ENCODE data around the gene VAV1.
"Not testable (repeated sequence)": the region's sequence is repeated elsewhere in the genome, so short reads cannot be mapped to it uniquely, and the experiment has no call there.

Gene VAV1

GRCh38 chr19:6760606-6761005 lies 11.9 kb upstream of the VAV1 start:
- no peak overlapping the region for H3K27ac ChIP-seq (ENCODE audit: extremely low read depth, low read depth, low read length)
- POLR2A ChIA-PET: interaction anchor here (1.1 kb wide), 1 partner anchor 336 kb away, joined by 3 read pairs; the partner anchor contains the start of gene KHSRP
- CTCF ChIA-PET: interaction anchor here (0.8 to 1.0 kb wide), 2 partner anchors 8 to 103 kb away, joined by 4 read pairs; no protein-coding TSS in a partner anchor

GRCh38 chr19:6761053-6761676 lies 11.3 kb upstream of the VAV1 start:
- ChIA-PET POLR2A (interaction anchor here (1.0 to 1.1 kb wide), 2 partner anchors 23 to 336 kb away, joined by 3 to 4 read pairs; partner anchors contain the start of genes GPR108 and KHSRP), CTCF (interaction anchor here (1.0 kb wide), 1 partner anchor 8 kb away, joined by 4 read pairs; no protein-coding TSS in a partner anchor)
- Histone ChIP-seq H3K27ac (ENCODE audit: extremely low read depth, low read depth, low read length) (no peak overlapping the region), H3K4me1 (ENCODE audit: control insufficient read depth, insufficient read depth, low read length) (no peaks in the 10 kb centered on the region), H3K36me3 (ENCODE audit: control insufficient read depth in 2 of 2, insufficient read depth in 1 of 2, low read length in 2 of 2) (no peaks in the 10 kb centered on the region; a peak in 1 of 3 replicates), H3K9me3 (ENCODE audit: control insufficient read depth, insufficient read depth, low read depth, low read length) (no peaks in the 10 kb centered on the region), H3K4me3 (ENCODE audit: low read depth, low read length) (no peak overlapping the region)
- TF ChIP-seq ZNF223 (tag by site-specific recombination; IDR thresholded peaks at IDR 0.05) (no peak), ZNF76 (tag by site-specific recombination; IDR thresholded peaks at IDR 0.05; ENCODE audit: borderline replicate concordance, low read depth) (peak; percentile 77; the same call in 1 of the 2 replicates), RBAK (tag by site-specific recombination; IDR thresholded peaks at IDR 0.05) (peak; percentile 96)

More at GRCh38 chr19:6760606-6761005, 11.9 kb upstream of the VAV1 start:
- H3K9me3 ChIP-seq (ENCODE audit: control insufficient read depth, insufficient read depth, low read depth, low read length): no peaks in the 10 kb centered on the region
- TF ChIP-seq ZNF266 (tag by site-specific recombination; IDR thresholded peaks at IDR 0.05; ENCODE audit: low read depth) (no peak), ZNF433 (tag by site-specific recombination; IDR thresholded peaks at IDR 0.05; ENCODE audit: low read depth) (no peak), GLI2 (tag by site-specific recombination; IDR thresholded peaks at IDR 0.05; ENCODE audit: borderline replicate concordance, low read depth) (no peak), ZNF580 (tag by site-specific recombination; IDR thresholded peaks at IDR 0.05) (no peak), BCL11A (tag by site-specific recombination; IDR thresholded peaks at IDR 0.05; ENCODE audit: low read depth) (no peak), ZNF121 (tag by site-specific recombination; IDR thresholded peaks at IDR 0.05) (no peak), ZNF664 (tag by site-specific recombination; IDR thresholded peaks at IDR 0.05) (no peak), ZNF24 (tag by site-specific recombination; IDR thresholded peaks at IDR 0.05) (no peak), ZNF132 (tag by site-specific recombination; IDR thresholded peaks at IDR 0.05; ENCODE audit: borderline replicate concordance) (no peak), ZNF48 (tag by site-specific recombination; IDR thresholded peaks at IDR 0.05) (no peak), BCL6B (tag by site-specific recombination; IDR thresholded peaks at IDR 0.05) (no peak), ZNF280C (tag by site-specific recombination; IDR thresholded peaks at IDR 0.05) (no peak), ZNF660 (tag by site-specific recombination; IDR thresholded peaks at IDR 0.05) (no peak), ZNF571 (tag by site-specific recombination; IDR thresholded peaks at IDR 0.05) (no peak)
- no peak overlapping the region for H3K4me3 ChIP-seq (ENCODE audit: low read depth, low read length)
- no peaks in the 10 kb centered on the region; a peak in 1 of 3 replicates for H3K36me3 ChIP-seq (ENCODE audit: control insufficient read depth in 2 of 2, insufficient read depth in 1 of 2, low read length in 2 of 2)
- H3K4me1 ChIP-seq (ENCODE audit: control insufficient read depth, insufficient read depth, low read length): no peaks in the 10 kb centered on the region

- POLR2A ChIA-PET: interaction anchor here (1.0 kb wide), 1 partner anchor 24 kb away, joined by 4 read pairs; the partner anchor contains the start of gene GPR108
- H3K36me3 ChIP-seq (ENCODE audit: control insufficient read depth in 2 of 2, insufficient read depth in 1 of 2, low read length in 2 of 2); CTCF ChIA-PET; H3K9me3 ChIP-seq (ENCODE audit: control insufficient read depth, insufficient read depth, low read depth, low read length); H3K27ac ChIP-seq (ENCODE audit: extremely low read depth, low read depth, low read length); H3K4me3 ChIP-seq (ENCODE audit: low read depth, low read length); H3K4me1 ChIP-seq (ENCODE audit: control insufficient read depth, insufficient read depth, low read length): not testable (repeated sequence)
- TF ChIP-seq SP7 (tag by site-specific recombination; IDR thresholded peaks at IDR 0.05) (peak; percentile 29; the same call in 1 of the 2 replicates), ZBTB17 (tag by site-specific recombination; IDR thresholded peaks at IDR 0.05) (0 out of 2 replicates have a peak, but pooled peaks have one; percentile 19), ZNF362 (tag by site-specific recombination; IDR thresholded peaks at IDR 0.05) (0 out of 2 replicates have a peak, but pooled peaks have one; percentile 28)
These were observed 10.2 kb upstream of the VAV1 start for GRCh38 chr19:6762253-6762797.

Measured in HEK293 (cell line).